Measurements from ENCODE around the gene THSD7A. TPM values are rescaled to one million over a fixed set of nuclear protein-coding genes. Genes with fewer than 3 reads are reported as not detected.

Gene THSD7A
- total RNA-seq, 3 donors from 2014 or later (not counting 1 experiment from before 2014, with no cell fraction given) = 0.29 to 8.6 TPM; not detected in 1

- no peak overlapping the region for H3K4me3 ChIP-seq (ENCODE audit: low read length)
- H3K9me3 Mint-ChIP-seq = no peaks in the 10 kb centered on the region
- H3K27ac Mint-ChIP-seq = no peak overlapping the region
- intact Hi-C loops (cut with micrococcal nuclease) = no loop called here
- no peaks in the 10 kb centered on the region for H3K36me3 Mint-ChIP-seq
- DNase-seq = peak in 1 of 2 donors; percentile 61
- ATAC-seq = peak in 1 of 3 donors; percentile 47
- H3K27me3 ChIP-seq (ENCODE audit: control insufficient read depth, insufficient read depth, low read length) = no peaks in the 10 kb centered on the region
- WGBS (ENCODE audit: insufficient coverage) = 4% methylated on average over 8 of the region's 10 CpGs
- no peak overlapping the region for H3K27ac ChIP-seq (ENCODE audit: low read length)
- TF ChIP-seq CTCF (IDR thresholded peaks at IDR 0.05) = peak; percentile 78
- H3K36me3 ChIP-seq (ENCODE audit: control insufficient read depth, insufficient read depth, low read length) = no peaks in the 10 kb centered on the region
- no peaks in the 10 kb centered on the region for H3K9me3 ChIP-seq (ENCODE audit: control insufficient read depth, insufficient read depth, low read length)
- no peaks in the 10 kb centered on the region for H3K27me3 Mint-ChIP-seq (ENCODE audit: low read depth in 2 of 2)
- peaks cover 0 to 6% of the 10 kb centered on the region in 2 donors for H3K4me1 Mint-ChIP-seq
- no peak overlapping the region for H3K4me3 Mint-ChIP-seq
- H3K4me1 ChIP-seq (ENCODE audit: control insufficient read depth, insufficient read depth, low read length) = no peaks in the 10 kb centered on the region
Measured at GRCh38 chr7:11343818-11344413, 488.1 kb downstream of the THSD7A start.

- Histone ChIP-seq H3K4me1 (ENCODE audit: control insufficient read depth, insufficient read depth, low read length) (no peaks in the 10 kb centered on the region), H3K9me3 (ENCODE audit: control insufficient read depth, insufficient read depth, low read length) (no peaks in the 10 kb centered on the region), H3K4me3 (ENCODE audit: low read length) (no peak overlapping the region), H3K36me3 (ENCODE audit: control insufficient read depth, insufficient read depth, low read length) (no peaks in the 10 kb centered on the region), H3K27ac (ENCODE audit: low read length) (no peak overlapping the region), H3K27me3 (ENCODE audit: control insufficient read depth, insufficient read depth, low read length) (no peaks in the 10 kb centered on the region)
- Mint-ChIP-seq H3K9me3 (no peaks in the 10 kb centered on the region), H3K27ac (no peak overlapping the region), H3K36me3 (no peaks in the 10 kb centered on the region), H3K4me1 (peaks cover 0 to 6% of the 10 kb centered on the region in 2 donors), H3K4me3 (no peak overlapping the region), H3K27me3 (ENCODE audit: low read depth in 2 of 2) (no peaks in the 10 kb centered on the region)
- no peak for TF ChIP-seq CTCF (IDR thresholded peaks at IDR 0.05)
- intact Hi-C loops (cut with micrococcal nuclease) = no loop called here
- ATAC-seq (no peak), DNase-seq (no peak)
Measured at GRCh38 chr7:11343136-11343535, 488.9 kb downstream of the THSD7A start.

- Mint-ChIP-seq H3K4me3 (no peak overlapping the region), H3K27ac (no peak overlapping the region), H3K36me3 (no peaks in the 10 kb centered on the region), H3K4me1 (peaks cover 0 to 6% of the 10 kb centered on the region in 2 donors), H3K9me3 (no peaks in the 10 kb centered on the region), H3K27me3 (ENCODE audit: low read depth in 2 of 2) (no peaks in the 10 kb centered on the region)
- DNase-seq = no peak
- 18% methylated on average over 3 of the region's 4 CpGs for WGBS (ENCODE audit: insufficient coverage)
- Histone ChIP-seq H3K4me1 (ENCODE audit: control insufficient read depth, insufficient read depth, low read length) (no peaks in the 10 kb centered on the region), H3K36me3 (ENCODE audit: control insufficient read depth, insufficient read depth, low read length) (no peaks in the 10 kb centered on the region), H3K27me3 (ENCODE audit: control insufficient read depth, insufficient read depth, low read length) (no peaks in the 10 kb centered on the region), H3K9me3 (ENCODE audit: control insufficient read depth, insufficient read depth, low read length) (no peaks in the 10 kb centered on the region), H3K4me3 (ENCODE audit: low read length) (no peak overlapping the region), H3K27ac (ENCODE audit: low read length) (no peak overlapping the region)
- intact Hi-C loops (cut with micrococcal nuclease) = no loop called here
- ATAC-seq = no peak
- TF ChIP-seq CTCF (IDR thresholded peaks at IDR 0.05) = no peak
Measured at GRCh38 chr7:11341285-11341944, 490.6 kb downstream of the THSD7A start.

GRCh38 chr7:11336432-11336831, 495.6 kb downstream of the THSD7A start:
- no peak overlapping the region for H3K27ac Mint-ChIP-seq
- no peak overlapping the region for H3K4me3 Mint-ChIP-seq

More at GRCh38 chr7:11336432-11336831, 495.6 kb downstream of the THSD7A start:
- no peaks in the 10 kb centered on the region for H3K9me3 Mint-ChIP-seq
- H3K27ac ChIP-seq (ENCODE audit: low read length) = no peak overlapping the region
- ATAC-seq = no peak
- no peak overlapping the region for H3K4me3 ChIP-seq (ENCODE audit: low read length)
- H3K4me1 Mint-ChIP-seq = no peaks in the 10 kb centered on the region
- no peaks in the 10 kb centered on the region for H3K27me3 Mint-ChIP-seq (ENCODE audit: low read depth in 2 of 2)
- TF ChIP-seq CTCF (IDR thresholded peaks at IDR 0.05) = no peak
- no peaks in the 10 kb centered on the region for H3K4me1 ChIP-seq (ENCODE audit: control insufficient read depth, insufficient read depth, low read length)
- intact Hi-C loops (cut with micrococcal nuclease) = no loop called here
- H3K36me3 ChIP-seq (ENCODE audit: control insufficient read depth, insufficient read depth, low read length) = no peaks in the 10 kb centered on the region
- H3K36me3 Mint-ChIP-seq = no peaks in the 10 kb centered on the region
- no peak for DNase-seq
- H3K9me3 ChIP-seq (ENCODE audit: control insufficient read depth, insufficient read depth, low read length) = no peaks in the 10 kb centered on the region
- no peaks in the 10 kb centered on the region for H3K27me3 ChIP-seq (ENCODE audit: control insufficient read depth, insufficient read depth, low read length)
- WGBS (ENCODE audit: insufficient coverage) = 85% methylated on average over 1 of the region's 2 CpGs

All from natural killer cell (primary cell).